K562 (cell line): ENCODE results near the gene RYR1. TPM values are rescaled to one million over a fixed set of nuclear protein-coding genes. Genes with fewer than 3 reads are reported as not detected.

Experiments used
- NR2C2 ChIP-seq, 2 experiments: fragments of 200-800 bp in 1 of 2; sonication (Bioruptor generic) in 1 of 2; sonication (generic) in 1 of 2; formaldehyde crosslinking in 1 of 2; IDR thresholded peaks; 2 replicates each; pipeline versions ENCODE4 v1.6.1 to v1.8.0; 2016 to 2022; ENCODE audit warnings: mild to moderate bottlenecking in 1 of 2, missing compliant biosample characterization in 1 of 2, missing genetic modification characterization in 1 of 2, missing genetic modification reagents in 1 of 2
- PHF8 ChIP-seq: fragments of 200-600 bp; sonication (generic); IDR thresholded peaks from 2 replicates; pipeline ENCODE4 v1.6.1; 2012; ENCODE audit warnings: mixed run types, mild to moderate bottlenecking, inconsistent platforms, low read length, moderate library complexity, borderline replicate concordance
- POLR2AphosphoS5 ChIP-seq: IDR thresholded peaks from 2 replicates; pipeline ENCODE4 v1.6.1; 2011; ENCODE audit warnings: mild to moderate bottlenecking, low read depth, low read length, moderate library complexity; ENCODE audit not compliant: control insufficient read depth, insufficient read depth
- PTRF ChIP-seq: fragments of 450-650 bp; IDR thresholded peaks from 2 replicates; pipeline ENCODE4 v1.6.1; 2016; ENCODE audit warnings: mild to moderate bottlenecking, missing genetic modification characterization, missing compliant biosample characterization
- RBM14 ChIP-seq: fragments of 200-400 bp; formaldehyde crosslinking; IDR thresholded peaks from 2 replicates; pipeline ENCODE4 v1.6.1; 2018; ENCODE audit warnings: low read depth, mild to moderate bottlenecking, low read length, moderate library complexity, borderline replicate concordance; ENCODE audit not compliant: insufficient read depth
- RBM34 ChIP-seq: fragments of 200-400 bp; formaldehyde crosslinking; IDR thresholded peaks from 2 replicates; pipeline ENCODE4 v1.6.1; 2018; ENCODE audit warnings: low read length, borderline replicate concordance; ENCODE audit not compliant: insufficient read depth
- RFX5 ChIP-seq: IDR thresholded peaks from 2 replicates; pipeline ENCODE4 v1.6.1; 2011; ENCODE audit warnings: low read depth, mild to moderate bottlenecking, improper control_type of control experiment, low read length
- SRF ChIP-seq, 2 experiments: fragments of 250-450, 450-650 bp in 1 of 2; sonication (Bioruptor Pico) in 1 of 2; sonication (generic) in 1 of 2; formaldehyde crosslinking; IDR thresholded peaks; 2 replicates each; pipeline versions ENCODE4 v1.5.0 to v1.5.1; 2020 to 2022; ENCODE audit warnings: mild to moderate bottlenecking in 1 of 2, missing genetic modification reagents in 1 of 2
- TEAD2 ChIP-seq: fragments of 450-650 bp; IDR thresholded peaks from 2 replicates; pipeline ENCODE4 v1.6.1; 2016; ENCODE audit warnings: missing genetic modification characterization, control low read depth, missing compliant biosample characterization
- WHSC1 ChIP-seq: IDR thresholded peaks from one replicate; pipeline ENCODE4 v1.6.1; 2012; ENCODE audit warnings: low read length, control low read depth, inconsistent platforms
- YY1 ChIP-seq, 3 experiments: IDR thresholded peaks; 2 replicates each; pipeline ENCODE4 v1.6.1; 2011; ENCODE audit warnings: low read length in 2 of 3, mild to moderate bottlenecking in 2 of 3, moderate library complexity in 2 of 3, borderline replicate concordance in 1 of 3, control low read depth in 1 of 3, low read depth in 1 of 3; ENCODE audit not compliant: insufficient read depth in 3 of 3, insufficient replicate concordance in 2 of 3, control insufficient read depth in 1 of 3, insufficient read length in 1 of 3; ENCODE audit errors: extremely low read depth in 1 of 3
- ZFP1 ChIP-seq: fragments of 450-650 bp; formaldehyde crosslinking; IDR thresholded peaks from 2 replicates; pipeline ENCODE4 v1.4.0; 2020; ENCODE audit warnings: mild to moderate bottlenecking, mixed read lengths
- ZNF140 ChIP-seq: fragments of 250-450 bp; sonication (Bioruptor Pico); IDR thresholded peaks from 2 replicates; pipeline ENCODE4 v1.8.0; 2021; ENCODE audit warnings: moderate library complexity, mild to moderate bottlenecking, inconsistent platforms
- ZNF212 ChIP-seq: fragments of 450-650 bp; formaldehyde crosslinking; IDR thresholded peaks from 2 replicates; pipeline ENCODE4 v1.4.0; 2020; ENCODE audit warnings: mild to moderate bottlenecking
- ZNF274 ChIP-seq: IDR thresholded peaks from 2 replicates; pipeline ENCODE4 v1.6.1; 2011; ENCODE audit warnings: low read depth, mild to moderate bottlenecking, low read length, moderate library complexity, borderline replicate concordance
- ZNF764 ChIP-seq: fragments of 250-450 bp; sonication (Bioruptor Pico); IDR thresholded peaks from 2 replicates; pipeline ENCODE4 v1.4.0; 2020; ENCODE audit warnings: low read depth, mild to moderate bottlenecking, moderate library complexity
- ZNF780A ChIP-seq: fragments of 250-450 bp; sonication (Bioruptor Pico); IDR thresholded peaks from 2 replicates; pipeline ENCODE4 v1.5.0; 2021; ENCODE audit warnings: mild to moderate bottlenecking
- polyA plus RNA-seq, 8 experiments: library from polyadenylated mRNA; depleted of rRNA in 4 of 8; stranded (reverse) in 5 of 8; unstranded in 3 of 8; fragments of >200 nt; fragmentation: Nextera tagmentation in 2 of 8; fragmentation: Illumina TruSeq in 1 of 8; extraction: Ambion mirVana in 2 of 8; extraction: Trizol in 1 of 8; gene quantifications; 2 replicates each; pipeline versions ENCODE4 v1.2.1 to v1.2.3, GENCODE V29; 2011 to 2014; ENCODE audit warnings: inconsistent platforms in 1 of 8, missing spikeins in 1 of 8
- total RNA-seq, 7 experiments: library from RNA; depleted of rRNA in 6 of 7; stranded (reverse); fragments of >200 nt in 6 of 7; fragmentation: Illumina TruSeq in 2 of 7; extraction: Trizol in 2 of 7; gene quantifications; 2 replicates each; pipeline versions ENCODE4 v1.2.1 to v1.2.3, GENCODE V29; 2011 to 2021; ENCODE audit warnings: low replicate concordance in 1 of 7
- TF ChIP-seq, protein P1 (sequence below): fragments of 450-650 bp; IDR thresholded peaks from 2 replicates; pipeline ENCODE4 v1.6.1; 2016; ENCODE audit warnings: antibody characterized with exemption
- TF ChIP-seq, protein P2 (sequence below): fragments of 450-650 bp; IDR thresholded peaks from 2 replicates; pipeline ENCODE4 v1.6.1; 2016; ENCODE audit warnings: mild to moderate bottlenecking

The RYR1 gene
- total and polyA plus RNA-seq, 9 of the 15 experiments (the other 6 are each of a cell fraction or from before 2014, with no cell fraction given): 0.11 to 7.4 (median 3.7) TPM

DNA sequence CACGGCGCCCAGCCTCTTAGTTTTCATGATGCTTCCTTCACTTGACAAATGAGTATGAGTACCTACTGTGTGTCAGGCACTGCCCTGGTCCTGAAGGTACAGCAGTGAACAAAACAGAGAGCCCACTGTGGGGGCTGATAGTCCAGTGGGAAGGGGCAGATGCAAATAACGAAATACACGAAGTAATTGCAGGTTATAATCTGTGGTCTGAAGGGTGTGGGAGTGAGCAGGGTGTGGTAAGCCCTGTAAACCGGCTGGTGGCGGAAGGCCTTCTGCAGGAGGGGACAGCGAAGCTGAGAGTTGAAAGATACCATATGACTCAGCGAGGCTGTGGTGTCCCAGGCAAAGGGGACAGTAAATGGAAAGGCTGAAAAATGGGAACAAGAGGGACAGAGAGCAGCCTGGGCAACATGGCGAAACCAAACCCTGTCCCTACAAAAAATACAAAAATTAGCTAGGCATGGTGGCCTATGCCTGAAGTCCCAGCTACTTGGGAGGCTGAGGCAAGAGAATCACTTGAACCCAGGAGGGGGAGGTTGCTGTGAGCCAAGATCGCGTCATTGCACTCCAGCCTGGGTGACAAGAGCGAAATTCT is 123.8 kb downstream of the RYR1 start (continued):
- TF ChIP-seq, protein P1, sequence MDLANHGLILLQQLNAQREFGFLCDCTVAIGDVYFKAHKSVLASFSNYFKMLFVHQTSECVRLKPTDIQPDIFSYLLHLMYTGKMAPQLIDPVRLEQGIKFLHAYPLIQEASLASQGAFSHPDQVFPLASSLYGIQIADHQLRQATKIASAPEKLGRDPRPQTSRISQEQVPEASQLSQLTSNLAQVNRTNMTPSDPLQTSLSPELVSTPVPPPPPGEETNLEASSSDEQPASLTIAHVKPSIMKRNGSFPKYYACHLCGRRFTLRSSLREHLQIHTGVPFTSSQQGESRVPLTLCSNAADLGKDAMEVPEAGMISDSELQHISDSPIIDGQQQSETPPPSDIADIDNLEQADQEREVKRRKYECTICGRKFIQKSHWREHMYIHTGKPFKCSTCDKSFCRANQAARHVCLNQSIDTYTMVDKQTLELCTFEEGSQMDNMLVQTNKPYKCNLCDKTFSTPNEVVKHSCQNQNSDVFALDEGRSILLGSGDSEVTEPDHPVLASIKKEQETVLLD: peak; percentile 34; the same call in 1 of the 2 replicates
- TF ChIP-seq ZNF140 (CRISPR knock-in tag): no peak
- TF ChIP-seq ZFP1 (CRISPR knock-in tag): no peak
- no peak for TF ChIP-seq ZNF274
- TF ChIP-seq RBM14: no peak
- TF ChIP-seq ZNF764 (CRISPR knock-in tag): no peak
- 0 out of 2 replicates have a peak, but pooled peaks have one; percentile 36 for TF ChIP-seq POLR2AphosphoS5
- TF ChIP-seq PTRF (tag): no peak
- no peak for TF ChIP-seq NR2C2 (CRISPR knock-in tag; IDR thresholded peaks at IDR 0.05)
- TF ChIP-seq NR2C2 (tag; IDR thresholded peaks at IDR 0.05): peak; percentile 32; the same call in 1 of the 2 replicates
- no peak for TF ChIP-seq RFX5
- no peak for TF ChIP-seq WHSC1
- no peak for TF ChIP-seq SRF (CRISPR knock-in tag; IDR thresholded peaks at IDR 0.05)
- TF ChIP-seq YY1 (IDR thresholded peaks at IDR 0.05; ENCODE audit: borderline replicate concordance in 1 of 3, control insufficient read depth in 1 of 3, extremely low read depth in 1 of 3, insufficient read depth in 3 of 3, insufficient read length in 1 of 3, insufficient replicate concordance in 2 of 3, low read depth in 1 of 3, low read length in 2 of 3): no peak
- TF ChIP-seq RBM34: no peak
- no peak for TF ChIP-seq ZNF780A (CRISPR knock-in tag)
- TF ChIP-seq, protein P2, sequence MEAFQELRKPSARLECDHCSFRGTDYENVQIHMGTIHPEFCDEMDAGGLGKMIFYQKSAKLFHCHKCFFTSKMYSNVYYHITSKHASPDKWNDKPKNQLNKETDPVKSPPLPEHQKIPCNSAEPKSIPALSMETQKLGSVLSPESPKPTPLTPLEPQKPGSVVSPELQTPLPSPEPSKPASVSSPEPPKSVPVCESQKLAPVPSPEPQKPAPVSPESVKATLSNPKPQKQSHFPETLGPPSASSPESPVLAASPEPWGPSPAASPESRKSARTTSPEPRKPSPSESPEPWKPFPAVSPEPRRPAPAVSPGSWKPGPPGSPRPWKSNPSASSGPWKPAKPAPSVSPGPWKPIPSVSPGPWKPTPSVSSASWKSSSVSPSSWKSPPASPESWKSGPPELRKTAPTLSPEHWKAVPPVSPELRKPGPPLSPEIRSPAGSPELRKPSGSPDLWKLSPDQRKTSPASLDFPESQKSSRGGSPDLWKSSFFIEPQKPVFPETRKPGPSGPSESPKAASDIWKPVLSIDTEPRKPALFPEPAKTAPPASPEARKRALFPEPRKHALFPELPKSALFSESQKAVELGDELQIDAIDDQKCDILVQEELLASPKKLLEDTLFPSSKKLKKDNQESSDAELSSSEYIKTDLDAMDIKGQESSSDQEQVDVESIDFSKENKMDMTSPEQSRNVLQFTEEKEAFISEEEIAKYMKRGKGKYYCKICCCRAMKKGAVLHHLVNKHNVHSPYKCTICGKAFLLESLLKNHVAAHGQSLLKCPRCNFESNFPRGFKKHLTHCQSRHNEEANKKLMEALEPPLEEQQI: no peak
- no peak for TF ChIP-seq ZNF212 (CRISPR knock-in tag)
- no peak for TF ChIP-seq TEAD2 (tag)
- no peak for TF ChIP-seq PHF8
